GM18502 (cell line): ENCODE data around the gene NUP188.
A peak's percentile ranks its signal among the peaks of the same experiment; 100 is the strongest.

ENCODE experiments used
- ATAC-seq: cut with Tn5 transposase; IDR thresholded peaks from one replicate; pipeline ENCODE4 v1.9.1; 2021; ENCODE audit warnings: mild to moderate bottlenecking; ENCODE audit not compliant: unreplicated experiment, poor library complexity

The NUP188 gene

GRCh38 chr9:128947527-128948301 lies at the start of gene NUP188, which contains the start of gene DOLK:
NUP188 (plus strand) TSS chr9:128947699; CDS start chr9:128947720, 21 bp downstream.
DOLK (minus strand) TSS chr9:128947603; CDS start chr9:128947303, 300 bp downstream.
- peak; percentile 86 for ATAC-seq

DNA sequence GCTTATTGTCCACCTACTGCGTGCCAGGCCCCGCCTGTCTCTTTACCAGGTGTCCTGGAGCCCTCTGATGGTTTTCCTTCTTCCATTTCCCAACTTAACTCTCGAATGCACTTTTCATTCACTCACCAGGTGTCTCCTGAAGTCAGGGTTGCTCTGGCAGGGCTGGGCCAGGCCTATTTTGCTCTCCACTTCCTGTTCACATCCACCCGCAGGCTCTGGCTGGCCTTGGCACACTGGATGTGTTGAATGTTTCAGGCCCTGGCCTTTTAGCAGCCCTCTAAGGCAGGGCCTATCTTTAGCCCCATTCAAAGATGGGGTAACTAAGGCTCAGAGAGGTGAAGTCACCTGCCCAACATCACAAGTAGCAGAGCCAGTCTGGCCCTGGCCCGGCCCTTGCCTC lies 49.1 kb upstream of the NUP188 start:
- no peak for ATAC-seq

DNA sequence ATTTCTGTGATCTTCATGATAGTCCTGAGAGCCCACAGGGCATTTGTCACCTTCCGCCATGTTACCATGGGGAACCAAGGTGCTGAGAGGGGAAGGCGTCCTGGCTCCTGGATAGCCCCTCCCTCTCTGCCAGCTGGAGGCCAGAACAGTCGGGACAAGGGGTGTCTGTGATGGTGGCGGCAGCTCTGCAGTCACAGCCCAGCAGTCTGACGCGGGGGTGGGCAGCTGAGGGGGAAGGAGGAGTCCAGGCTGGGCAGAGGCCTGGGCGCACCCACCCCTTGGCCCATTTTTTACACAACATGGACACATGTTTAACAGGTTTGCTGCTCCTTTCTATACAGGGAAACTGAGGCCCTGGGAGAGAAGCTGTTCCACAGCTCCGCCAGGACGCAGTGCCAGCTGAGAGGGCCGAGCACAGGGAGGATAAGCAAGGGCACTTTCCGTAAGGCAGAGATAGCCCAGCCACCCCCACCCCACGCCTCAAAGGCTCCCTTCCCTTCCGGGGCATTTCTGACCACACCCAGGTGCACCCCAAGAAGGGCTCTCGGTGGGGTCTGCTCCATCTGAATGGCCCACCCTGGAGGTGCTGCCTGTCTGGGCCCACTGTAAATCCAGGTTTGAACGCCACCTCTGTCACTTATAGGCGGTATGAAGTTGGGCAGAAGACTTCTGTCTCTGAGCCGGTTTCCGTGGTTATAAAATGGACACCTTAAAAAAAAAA lies 48.5 kb upstream of the NUP188 start:
- ATAC-seq = no peak

GRCh38 chr9:128899566-128900322 lies 47.8 kb upstream of the NUP188 start:
- ATAC-seq = no peak

DNA sequence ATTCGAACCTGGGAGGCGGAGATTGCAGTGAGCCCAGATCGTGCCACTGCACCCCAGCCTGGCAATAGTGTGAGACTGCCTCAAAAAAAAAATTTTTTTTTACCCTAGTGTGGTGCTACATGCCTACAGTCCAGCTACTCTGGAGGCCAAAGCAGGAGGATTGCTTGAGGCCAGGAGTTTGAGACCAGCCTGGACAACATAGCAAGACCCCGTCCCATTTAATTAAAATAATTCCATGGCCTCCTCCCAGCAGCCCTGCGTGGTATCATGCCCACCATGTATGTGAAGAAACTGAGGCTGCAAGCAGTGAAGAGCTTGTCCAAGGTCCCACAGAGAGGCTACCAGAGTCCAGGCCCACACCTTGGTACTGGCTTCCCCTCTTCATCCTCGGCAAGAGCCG lies 46.1 kb upstream of the NUP188 start:
- no peak for ATAC-seq

DNA sequence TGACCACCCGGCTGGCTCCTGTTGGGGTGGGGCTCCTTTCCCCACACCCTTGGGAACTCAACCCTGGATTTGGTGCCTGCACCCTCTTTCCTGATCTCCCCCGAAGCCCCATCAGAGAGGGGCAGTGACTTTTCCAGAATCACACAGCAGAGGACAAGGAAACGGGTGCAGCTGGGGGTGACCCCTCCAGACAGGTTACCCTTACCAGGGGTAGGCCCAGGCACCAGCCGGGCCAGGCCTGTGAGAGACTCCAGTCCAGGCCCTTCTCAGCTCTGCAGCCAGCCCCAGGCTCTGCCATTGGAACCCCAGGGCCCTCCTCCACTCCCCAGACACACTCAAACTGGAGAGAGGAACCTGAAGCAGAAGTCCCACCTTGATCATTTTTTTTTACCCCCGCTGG lies 45.7 kb upstream of the NUP188 start:
- ATAC-seq = no peak

- ATAC-seq = peak; percentile 83
These were observed 45.0 kb upstream of the NUP188 start for GRCh38 chr9:128902351-128903078.

- ATAC-seq = no peak
These were observed 44.4 kb upstream of the NUP188 start for GRCh38 chr9:128903079-128903461.

DNA sequence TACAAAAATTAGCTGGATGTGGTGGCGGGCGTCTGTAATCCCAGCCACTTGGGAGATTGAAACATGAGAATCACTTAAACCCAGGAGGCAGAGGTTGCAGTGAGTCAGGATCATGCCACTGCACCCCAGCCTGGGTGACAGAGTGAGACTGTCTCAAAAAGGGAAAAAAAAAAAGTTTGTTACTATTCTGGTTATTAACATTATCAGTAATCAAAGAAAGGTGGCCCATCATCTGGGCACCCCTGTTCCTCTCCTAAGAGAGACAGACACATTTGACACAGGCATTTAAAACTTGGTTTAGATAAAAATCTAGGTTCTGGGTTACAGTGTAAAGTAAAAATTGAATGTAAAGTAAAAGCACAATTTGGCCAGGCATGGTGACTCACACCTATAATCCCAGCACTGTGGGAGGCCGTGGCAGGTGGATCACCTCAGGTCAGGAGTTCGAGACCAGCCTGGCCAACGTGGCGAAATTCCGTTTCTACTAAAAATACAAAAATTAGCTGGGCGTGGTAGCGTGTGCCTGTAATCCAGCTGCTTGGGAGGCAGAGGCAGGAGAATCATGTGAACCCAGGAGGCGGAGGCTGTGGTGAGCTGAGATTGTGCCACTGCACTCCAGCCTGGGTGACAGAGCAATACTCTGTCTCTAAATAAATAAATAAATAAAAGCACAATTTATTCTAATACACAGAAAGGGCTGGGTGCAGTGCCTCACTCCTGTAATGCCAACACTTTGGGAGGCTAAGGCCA lies 43.5 kb upstream of the NUP188 start:
- ATAC-seq = no peak

GRCh38 chr9:128905964-128906363 lies 41.5 kb upstream of the NUP188 start:
- ATAC-seq = no peak

GRCh38 chr9:128906741-128907140 lies 40.8 kb upstream of the NUP188 start:
- no peak for ATAC-seq

GRCh38 chr9:128908372-128908771 lies 39.1 kb upstream of the NUP188 start:
- no peak for ATAC-seq

- no peak for ATAC-seq
These were observed 37.6 kb upstream of the NUP188 start for GRCh38 chr9:128909859-128910258.

DNA sequence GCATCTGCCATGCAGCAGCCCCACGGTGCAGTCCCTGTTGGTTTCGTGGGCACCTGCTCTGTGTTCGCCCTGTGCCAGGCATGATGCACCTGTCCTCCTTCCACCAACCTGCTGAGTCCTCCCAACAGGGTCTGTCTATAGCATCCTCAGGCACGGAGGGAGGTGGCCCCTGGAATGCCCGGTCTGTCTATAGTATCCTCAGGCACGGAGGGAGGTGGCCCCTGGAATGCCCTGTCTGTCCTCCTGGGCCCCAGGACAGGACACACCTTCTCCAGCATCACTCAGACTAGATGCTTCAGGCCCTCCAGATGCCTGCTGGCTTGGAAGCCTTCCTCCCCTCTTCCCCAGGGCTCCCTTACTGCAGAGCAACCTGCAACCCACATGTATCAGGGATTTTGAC lies 36.6 kb upstream of the NUP188 start:
- ATAC-seq = no peak

GRCh38 chr9:128911529-128912035 lies 35.9 kb upstream of the NUP188 start:
- ATAC-seq = no peak

DNA sequence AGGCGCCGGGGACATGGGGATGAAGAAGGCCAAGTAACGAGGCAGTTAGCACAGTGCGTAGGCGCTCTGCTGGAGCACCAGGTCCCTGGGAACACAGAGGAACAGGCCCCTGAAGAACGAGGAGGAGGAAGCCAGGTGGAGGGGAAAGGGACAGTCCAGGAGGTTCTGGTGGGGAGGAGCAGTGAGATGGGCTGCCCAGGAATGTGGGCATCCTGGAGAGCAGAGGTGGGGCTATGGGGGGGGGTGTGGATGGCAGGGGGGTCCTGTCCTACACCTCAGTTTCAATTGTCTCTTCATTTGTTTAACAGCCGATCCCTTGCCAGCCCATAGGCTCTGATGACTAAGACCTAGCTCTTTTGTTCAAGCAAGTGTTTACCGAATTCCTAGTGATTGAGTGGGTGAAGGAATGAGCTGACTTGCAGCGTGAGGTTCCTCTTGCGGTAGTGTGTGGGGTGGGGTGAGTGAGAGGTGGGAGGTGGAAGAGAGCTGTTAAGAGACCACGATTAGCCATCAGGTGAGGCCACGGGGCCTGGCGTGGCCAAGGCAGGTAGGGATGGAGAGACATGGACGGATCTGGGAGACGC lies 35.1 kb upstream of the NUP188 start:
- no peak for ATAC-seq

DNA sequence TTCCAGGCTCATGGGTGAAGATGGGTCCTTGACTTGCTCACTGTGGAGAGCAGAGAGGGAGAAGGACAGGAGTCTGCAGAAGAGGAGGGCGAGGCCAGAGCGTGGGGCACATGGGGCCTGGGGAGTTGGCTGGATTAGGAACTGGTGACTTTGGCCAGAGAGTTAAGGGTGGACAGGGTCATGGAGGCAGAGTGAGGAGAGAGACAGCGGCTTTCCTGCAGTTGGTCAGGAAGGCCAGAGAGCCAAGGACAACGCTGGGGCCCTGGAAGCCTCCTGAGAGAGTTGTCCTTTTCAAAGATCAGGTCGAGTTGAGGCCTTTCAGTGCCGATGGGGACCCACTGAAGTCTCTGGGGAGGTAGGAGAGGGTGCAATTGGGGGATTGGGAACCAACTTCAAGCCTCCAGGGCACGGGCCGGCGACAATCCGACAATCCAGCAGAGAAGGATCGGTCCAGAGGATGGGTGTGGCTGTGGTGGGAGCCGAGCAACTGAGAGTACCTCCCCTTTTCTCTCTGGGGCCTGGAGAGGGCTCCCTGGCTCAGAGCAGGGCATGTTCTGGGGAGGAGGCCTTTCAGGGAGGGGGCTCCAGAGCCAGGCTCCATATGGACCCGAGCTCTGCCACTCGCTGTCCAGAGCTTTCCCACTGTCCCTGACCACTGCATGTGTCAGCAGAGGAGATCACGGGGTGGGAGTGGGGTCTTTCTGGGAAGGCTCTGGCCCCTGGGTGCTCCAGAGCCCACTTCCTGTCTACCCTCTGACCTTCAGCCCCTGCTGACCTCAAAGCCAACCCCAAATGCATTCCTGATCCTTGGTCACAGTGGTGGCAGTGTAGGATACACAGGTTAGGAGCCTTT lies 34.2 kb upstream of the NUP188 start:
- ATAC-seq = no peak
